DMS114 treated with DMSO at 0.1 percent for 48 hours (cell line): ENCODE data around the gene ABCC12.

Source experiments
- DNase-seq: peaks from one replicate; lab custom pipeline; 2025; ENCODE audit not compliant: unreplicated experiment; lab: John Stamatoyannopoulos, UW

The ABCC12 gene

GRCh38 chr16:48133455-48134211, 22.2 kb downstream of the ABCC12 start:
- no peak for DNase-seq

GRCh38 chr16:48132696-48133095, 23.1 kb downstream of the ABCC12 start:
- DNase-seq, result no peak

- no peak for DNase-seq
Measured at GRCh38 chr16:48131201-48131935, 24.4 kb downstream of the ABCC12 start.

GRCh38 chr16:48129926-48130325, 25.9 kb downstream of the ABCC12 start:
- no peak for DNase-seq

- no peak for DNase-seq
Measured at GRCh38 chr16:48128769-48129168, 27.0 kb downstream of the ABCC12 start.

- no peak for DNase-seq
Measured at GRCh38 chr16:48126801-48127644, 28.8 kb downstream of the ABCC12 start.

GRCh38 chr16:48125888-48126287, 29.9 kb downstream of the ABCC12 start:
- no peak for DNase-seq

GRCh38 chr16:48124266-48124665, 31.5 kb downstream of the ABCC12 start:
- DNase-seq, result no peak

- DNase-seq, result no peak
Measured at GRCh38 chr16:48123104-48123788, 32.5 kb downstream of the ABCC12 start.

- DNase-seq, result no peak
Measured at GRCh38 chr16:48121276-48121675, 34.5 kb downstream of the ABCC12 start.

GRCh38 chr16:48118841-48119240, 37.0 kb downstream of the ABCC12 start:
- no peak for DNase-seq

- DNase-seq, result peak; percentile 23
Measured at GRCh38 chr16:48117217-48118105, 38.3 kb downstream of the ABCC12 start.

- DNase-seq, result no peak
Measured at GRCh38 chr16:48115299-48115698, 40.5 kb downstream of the ABCC12 start.

- DNase-seq, result no peak
Measured at GRCh38 chr16:48114410-48114809, 41.4 kb downstream of the ABCC12 start.

GRCh38 chr16:48113471-48113870, 42.3 kb downstream of the ABCC12 start:
- no peak for DNase-seq

- no peak for DNase-seq
Measured at GRCh38 chr16:48113001-48113400, 42.8 kb downstream of the ABCC12 start.

- DNase-seq, result no peak
Measured at GRCh38 chr16:48112600-48112999, 43.2 kb downstream of the ABCC12 start.

GRCh38 chr16:48110982-48111381, 44.8 kb downstream of the ABCC12 start:
- no peak for DNase-seq

- no peak for DNase-seq
Measured at GRCh38 chr16:48110000-48110399, 45.8 kb downstream of the ABCC12 start.

GRCh38 chr16:48109475-48109874, 46.3 kb downstream of the ABCC12 start:
- DNase-seq, result no peak
